Measurements from ENCODE around the gene TEX2. TPM values are rescaled to one million over a fixed set of nuclear protein-coding genes. Genes with fewer than 3 reads are reported as not detected.
A peak's percentile ranks its signal among the peaks of the same experiment; 100 is the strongest.

The TEX2 gene
- polyA plus RNA-seq, 1 donor (not counting 4 experiments of a cell fraction or from before 2014, with no cell fraction given) = 44.4 TPM

GRCh38 chr17:64126918-64127317, 136.1 kb downstream of the TEX2 start:
- Histone ChIP-seq H3K9me1 (ENCODE audit: control insufficient read depth, extremely low read depth, insufficient read depth, low read length) (no peaks in the 10 kb centered on the region), H3K27me3 (ENCODE audit: control insufficient read depth, extremely low read depth, insufficient read depth, low read length) (no peaks in the 10 kb centered on the region), H3K4me2 (ENCODE audit: control insufficient read depth, extremely low read depth, insufficient read depth, low read depth, low read length) (peak overlapping the region; percentile 75), H3K4me1 (ENCODE audit: control insufficient read depth, extremely low read depth, insufficient read depth, low read length) (peaks cover 36% of the 10 kb centered on the region), H3K79me2 (ENCODE audit: control insufficient read depth, insufficient read depth, low read length) (peaks cover 58% of the 10 kb centered on the region), H3K9ac (ENCODE audit: control insufficient read depth, extremely low read depth, insufficient read depth, low read length) (peak overlapping the region; percentile 35), H3K36me3 (ENCODE audit: control insufficient read depth in 2 of 2, extremely low read depth in 1 of 2, insufficient read depth in 2 of 2, low read length in 2 of 2) (peaks cover 0 to 2% of the 10 kb centered on the region in 2 experiments), H4K20me1 (ENCODE audit: control insufficient read depth, extremely low read depth, insufficient read depth, low read length) (no peaks in the 10 kb centered on the region), H3K27ac (ENCODE audit: control insufficient read depth, insufficient read depth, low read length) (peak overlapping the region; percentile 63), H3K4me3 (ENCODE audit: control insufficient read depth in 2 of 3, extremely low read depth in 1 of 3, insufficient read depth in 2 of 3, low read depth in 1 of 3, low read length in 3 of 3) (peak overlapping the region in 2 of 3 experiments; percentile 22 to 47), H2AFZ (ENCODE audit: control insufficient read depth, low read length) (no peak overlapping the region), H3K9me3 (ENCODE audit: control insufficient read depth, low read depth, low read length) (no peaks in the 10 kb centered on the region)
- no peak for FAIRE-seq
- dilution Hi-C loops (cut with MboI; ENCODE audit: extremely low pct_ligation_motif_present, low sequenced_read_pairs) = no loop called here
- DNase-seq (ENCODE audit: low read depth, low spot score) = no peak
- TF ChIP-seq CTCF (optimal IDR thresholded peaks at IDR 0.05 in 1 of 3, IDR thresholded peaks at IDR 0.05 in 1 of 3, conservative IDR thresholded peaks at IDR 0.05 in 1 of 3; ENCODE audit: extremely low read depth in 1 of 3, insufficient read depth in 2 of 3, low read length in 3 of 3) (no peak), EZH2 (IDR thresholded peaks at IDR 0.05; ENCODE audit: low read length) (no peak)

GRCh38 chr17:64125937-64126336, 137.1 kb downstream of the TEX2 start:
- dilution Hi-C loops (cut with MboI; ENCODE audit: extremely low pct_ligation_motif_present, low sequenced_read_pairs) = no loop called here
- peaks cover 3 to 6% of the 10 kb centered on the region in 2 experiments for H3K36me3 ChIP-seq (ENCODE audit: control insufficient read depth in 2 of 2, extremely low read depth in 1 of 2, insufficient read depth in 2 of 2, low read length in 2 of 2)
- TF ChIP-seq CTCF (optimal IDR thresholded peaks at IDR 0.05 in 1 of 3, IDR thresholded peaks at IDR 0.05 in 1 of 3, conservative IDR thresholded peaks at IDR 0.05 in 1 of 3; ENCODE audit: extremely low read depth in 1 of 3, insufficient read depth in 2 of 3, low read length in 3 of 3) (no peak), EZH2 (IDR thresholded peaks at IDR 0.05; ENCODE audit: low read length) (no peak)
- peaks cover 62% of the 10 kb centered on the region for H3K79me2 ChIP-seq (ENCODE audit: control insufficient read depth, insufficient read depth, low read length)
- no peak overlapping the region for H2AFZ ChIP-seq (ENCODE audit: control insufficient read depth, low read length)
- no peak overlapping the region for H3K9ac ChIP-seq (ENCODE audit: control insufficient read depth, extremely low read depth, insufficient read depth, low read length)
- peak overlapping the region; percentile 63 for H3K27ac ChIP-seq (ENCODE audit: control insufficient read depth, insufficient read depth, low read length)
- no peaks in the 10 kb centered on the region for H3K27me3 ChIP-seq (ENCODE audit: control insufficient read depth, extremely low read depth, insufficient read depth, low read length)
- DNase-seq (ENCODE audit: low read depth, low spot score) = no peak
- H3K4me1 ChIP-seq (ENCODE audit: control insufficient read depth, extremely low read depth, insufficient read depth, low read length) = peaks cover 36% of the 10 kb centered on the region
- H3K4me2 ChIP-seq (ENCODE audit: control insufficient read depth, extremely low read depth, insufficient read depth, low read depth, low read length) = peak overlapping the region; percentile 75
- no peaks in the 10 kb centered on the region for H3K9me1 ChIP-seq (ENCODE audit: control insufficient read depth, extremely low read depth, insufficient read depth, low read length)
- H3K9me3 ChIP-seq (ENCODE audit: control insufficient read depth, low read depth, low read length) = no peaks in the 10 kb centered on the region
- no peak for FAIRE-seq
- no peaks in the 10 kb centered on the region for H4K20me1 ChIP-seq (ENCODE audit: control insufficient read depth, extremely low read depth, insufficient read depth, low read length)
- H3K4me3 ChIP-seq (ENCODE audit: control insufficient read depth in 2 of 3, extremely low read depth in 1 of 3, insufficient read depth in 2 of 3, low read depth in 1 of 3, low read length in 3 of 3) = no peak overlapping the region

All from keratinocyte (primary cell).